Fibroblast of peridontal ligament (primary cell): ENCODE data around the gene GNE.
"Not testable (repeated sequence)": the region's sequence is repeated elsewhere in the genome, so short reads cannot be mapped to it uniquely, and the experiment has no call there.

Experiments
- DNase-seq: peaks from one replicate; pipeline ENCODE4 v3.0.0-alpha.2; 2010; ENCODE audit errors: extremely low read depth

GNE gene

GRCh38 chr9:36207546-36208012 lies 50.7 kb downstream of the GNE start:
- peak; percentile 57 for DNase-seq

- no peak for DNase-seq
Measured at GRCh38 chr9:36207016-36207415, 51.2 kb downstream of the GNE start.

GRCh38 chr9:36204906-36205547 lies 53.2 kb downstream of the GNE start:
- no peak for DNase-seq

- DNase-seq = peak; percentile 55
Measured at GRCh38 chr9:36194326-36195000, 63.8 kb downstream of the GNE start.

- DNase-seq = no peak
Measured at GRCh38 chr9:36193023-36193422, 65.2 kb downstream of the GNE start.

- DNase-seq = no peak
Measured at GRCh38 chr9:36192196-36192595, 66.1 kb downstream of the GNE start.

- DNase-seq = no peak
Measured at GRCh38 chr9:36191686-36192085, 66.6 kb downstream of the GNE start.

GRCh38 chr9:36191290-36191645 lies 67.0 kb downstream of the GNE start:
- DNase-seq = no peak

- DNase-seq = peak; percentile 99
Measured at GRCh38 chr9:36190388-36191289, 67.6 kb downstream of the GNE start, which contains the start of gene CLTA. Gene CLTA, plus strand, starts transcription at chr9:36190921. Its CDS starts 136 bp downstream, at chr9:36191057.

- no peak for DNase-seq
Measured at GRCh38 chr9:36189976-36190375, 68.3 kb downstream of the GNE start.

- DNase-seq = no peak
Measured at GRCh38 chr9:36188212-36188611, 70.0 kb downstream of the GNE start.

GRCh38 chr9:36187414-36187813 lies 70.8 kb downstream of the GNE start:
- DNase-seq = peak; percentile 92

GRCh38 chr9:36180243-36180642 lies 78.0 kb downstream of the GNE start:
- DNase-seq = not testable (repeated sequence)

GRCh38 chr9:36177571-36177970 lies 80.7 kb downstream of the GNE start:
- no peak for DNase-seq

- DNase-seq = not testable (repeated sequence)
Measured at GRCh38 chr9:36176496-36176895, 81.8 kb downstream of the GNE start.

GRCh38 chr9:36175209-36175608 lies 83.0 kb downstream of the GNE start:
- DNase-seq = not testable (repeated sequence)

GRCh38 chr9:36174731-36175130 lies 83.5 kb downstream of the GNE start:
- DNase-seq = no peak

- DNase-seq = no peak
Measured at GRCh38 chr9:36174271-36174670, 84.0 kb downstream of the GNE start.

GRCh38 chr9:36173861-36174260 lies 84.4 kb downstream of the GNE start:
- DNase-seq = no peak

- no peak for DNase-seq
Measured at GRCh38 chr9:36170531-36170930, 87.7 kb downstream of the GNE start.

- DNase-seq = no peak
Measured at GRCh38 chr9:36169708-36170107, 88.5 kb downstream of the GNE start.

- no peak for DNase-seq
Measured at GRCh38 chr9:36169166-36169565, 89.1 kb downstream of the GNE start, which contains the start of gene CCIN. Gene CCIN, plus strand, starts transcription at chr9:36169388. Its CDS starts 115 bp downstream, at chr9:36169503.
